ENCODE data around the gene TTC14.
"Not testable (repeated sequence)": the region's sequence is repeated elsewhere in the genome, so short reads cannot be mapped to it uniquely, and the experiment has no call there.

The TTC14 gene, protein sequence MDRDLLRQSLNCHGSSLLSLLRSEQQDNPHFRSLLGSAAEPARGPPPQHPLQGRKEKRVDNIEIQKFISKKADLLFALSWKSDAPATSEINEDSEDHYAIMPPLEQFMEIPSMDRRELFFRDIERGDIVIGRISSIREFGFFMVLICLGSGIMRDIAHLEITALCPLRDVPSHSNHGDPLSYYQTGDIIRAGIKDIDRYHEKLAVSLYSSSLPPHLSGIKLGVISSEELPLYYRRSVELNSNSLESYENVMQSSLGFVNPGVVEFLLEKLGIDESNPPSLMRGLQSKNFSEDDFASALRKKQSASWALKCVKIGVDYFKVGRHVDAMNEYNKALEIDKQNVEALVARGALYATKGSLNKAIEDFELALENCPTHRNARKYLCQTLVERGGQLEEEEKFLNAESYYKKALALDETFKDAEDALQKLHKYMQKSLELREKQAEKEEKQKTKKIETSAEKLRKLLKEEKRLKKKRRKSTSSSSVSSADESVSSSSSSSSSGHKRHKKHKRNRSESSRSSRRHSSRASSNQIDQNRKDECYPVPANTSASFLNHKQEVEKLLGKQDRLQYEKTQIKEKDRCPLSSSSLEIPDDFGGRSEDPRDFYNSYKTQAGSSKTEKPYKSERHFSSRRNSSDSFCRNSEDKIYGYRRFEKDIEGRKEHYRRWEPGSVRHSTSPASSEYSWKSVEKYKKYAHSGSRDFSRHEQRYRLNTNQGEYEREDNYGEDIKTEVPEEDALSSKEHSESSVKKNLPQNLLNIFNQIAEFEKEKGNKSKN

DNA sequence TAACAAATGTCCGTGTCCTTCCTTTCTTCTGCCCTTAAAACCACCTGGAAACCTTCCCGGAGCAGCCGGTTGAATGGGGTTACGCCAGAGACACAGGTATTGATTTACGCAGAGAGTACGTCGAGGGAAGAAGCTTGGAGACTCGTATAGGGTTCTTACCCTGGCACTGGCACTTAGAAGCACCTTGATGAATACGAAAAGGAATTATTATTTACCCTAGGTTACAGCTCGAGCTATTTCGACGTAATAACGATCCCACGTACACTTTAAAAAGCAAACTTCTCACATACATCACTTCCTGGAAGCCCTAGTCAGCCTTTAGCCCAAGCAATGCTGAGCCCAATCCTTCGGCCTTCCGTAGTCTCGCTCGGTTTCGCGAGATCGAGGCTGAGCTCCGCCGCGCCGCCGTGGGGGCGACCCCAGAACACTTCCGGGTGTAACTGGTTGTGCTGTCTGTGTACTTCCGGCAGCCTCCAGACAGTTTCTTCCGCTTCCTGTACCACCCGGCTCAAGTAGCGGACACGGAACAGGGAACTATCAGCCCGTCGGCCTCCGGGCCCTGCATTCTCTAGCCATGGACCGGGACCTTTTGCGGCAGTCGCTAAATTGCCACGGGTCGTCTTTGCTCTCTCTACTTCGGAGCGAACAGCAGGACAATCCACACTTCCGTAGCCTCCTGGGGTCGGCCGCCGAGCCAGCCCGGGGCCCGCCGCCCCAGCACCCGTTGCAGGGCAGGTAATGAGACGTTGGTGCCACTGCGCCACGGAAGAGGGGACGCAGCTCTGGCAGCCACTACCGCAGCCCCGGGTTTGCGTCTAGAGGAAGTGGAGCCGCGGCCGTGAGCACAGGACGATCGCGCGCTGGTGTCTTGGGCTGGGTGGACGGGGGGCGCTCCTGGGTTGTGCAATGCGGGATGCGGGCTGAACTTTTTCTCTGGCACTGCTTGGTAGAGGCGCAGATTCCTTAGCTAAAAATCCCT is at the start of gene TTC14:
TTC14 (plus strand) TSS at position 476 of the 979 bp plus-strand sequence; CDS start at position 575, 99 bp downstream.
- peak; percentile 84 for DNase-seq

DNA sequence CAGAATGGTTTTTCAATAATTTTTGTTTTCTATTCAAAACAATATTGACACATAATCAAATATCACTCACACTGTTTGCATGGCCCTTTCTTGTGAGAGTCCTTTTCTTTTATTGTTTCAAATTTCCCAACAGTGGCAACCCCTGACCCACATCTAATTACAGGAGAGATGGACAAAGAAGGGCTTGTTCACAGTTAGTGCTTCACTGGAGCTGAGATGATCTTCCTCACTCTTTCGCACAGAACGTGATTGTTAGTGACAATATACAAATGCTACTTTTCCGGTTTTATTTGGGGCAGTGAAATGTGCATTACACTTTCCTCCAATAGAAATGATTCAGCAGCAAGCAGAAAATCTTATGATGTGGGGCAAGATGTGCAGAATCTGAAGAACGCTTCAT is 38.6 kb upstream of the TTC14 start:
- no peak for DNase-seq

DNA sequence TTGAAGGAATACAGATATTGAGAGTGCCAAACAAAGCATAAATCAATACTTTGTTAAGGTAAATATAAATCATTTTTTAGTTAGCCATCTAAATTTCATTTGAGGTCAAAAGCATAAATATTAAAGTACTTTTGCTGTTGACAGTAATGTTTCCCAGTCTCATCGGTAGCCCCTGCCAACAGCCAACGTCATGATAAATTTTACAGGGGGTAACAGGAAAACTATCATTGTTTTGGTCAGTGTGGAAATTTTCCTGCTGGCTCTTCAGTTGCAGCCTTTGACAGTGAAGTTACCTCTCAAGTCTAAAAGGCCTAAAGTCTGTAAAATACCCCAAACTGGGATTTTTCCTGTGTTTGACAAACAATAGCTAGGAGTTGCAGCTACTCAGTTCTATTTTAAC is 37.3 kb upstream of the TTC14 start:
- no peak for DNase-seq

DNA sequence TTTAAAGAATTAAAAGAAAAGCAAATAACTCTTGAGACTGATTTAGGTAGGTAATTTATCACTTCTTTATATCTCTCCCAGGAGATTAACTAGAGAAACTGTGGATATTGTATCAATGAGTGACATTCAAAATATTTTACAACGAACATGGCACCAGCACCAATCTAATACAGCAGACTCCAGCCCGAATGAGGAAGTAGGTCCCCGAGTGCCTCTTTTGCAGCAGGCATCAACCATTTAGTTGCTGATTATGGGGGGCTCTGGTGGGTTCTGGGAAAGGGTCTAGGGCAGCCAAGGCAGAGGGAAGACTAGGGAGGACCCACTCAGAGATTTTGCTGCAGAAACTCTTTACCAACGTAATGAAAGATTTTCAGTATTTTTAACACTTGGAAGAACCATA is 31.7 kb upstream of the TTC14 start:
- DNase-seq: no peak

DNA sequence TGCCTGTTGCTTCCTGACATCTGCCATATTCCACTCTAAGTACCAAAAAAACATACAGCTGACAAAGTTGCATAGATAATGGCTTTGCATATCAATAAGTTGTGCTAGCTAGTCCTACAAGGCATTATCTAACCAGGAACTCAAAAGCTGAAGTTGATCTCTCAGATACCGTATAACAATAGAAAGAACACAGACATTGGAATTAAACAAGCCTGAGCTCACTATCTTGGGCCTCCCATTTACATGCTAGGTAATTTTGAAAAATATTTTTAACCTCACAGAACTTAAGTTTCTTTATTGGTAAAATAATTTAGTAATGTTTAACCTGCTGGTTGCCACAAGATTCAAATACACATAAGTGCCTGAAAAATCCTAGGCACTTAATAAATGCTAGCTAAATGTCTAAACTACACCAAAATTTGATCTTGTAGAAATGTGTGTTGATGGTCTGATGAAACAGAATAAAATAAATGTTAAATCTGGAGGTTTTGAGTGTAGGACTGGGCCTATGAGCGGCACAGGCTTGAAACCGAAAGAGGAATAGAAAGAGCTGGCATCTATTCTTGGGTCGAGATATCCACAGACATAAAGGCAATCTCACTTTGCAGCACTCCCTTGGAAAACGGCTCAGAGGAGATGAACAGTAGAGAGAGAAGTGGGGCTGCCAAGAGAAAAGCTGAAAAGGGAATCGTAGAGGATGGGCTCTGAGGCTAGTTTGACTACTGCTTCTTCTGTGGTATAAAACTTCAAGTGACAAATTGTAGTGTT is 29.9 kb upstream of the TTC14 start:
- DNase-seq: no peak

DNA sequence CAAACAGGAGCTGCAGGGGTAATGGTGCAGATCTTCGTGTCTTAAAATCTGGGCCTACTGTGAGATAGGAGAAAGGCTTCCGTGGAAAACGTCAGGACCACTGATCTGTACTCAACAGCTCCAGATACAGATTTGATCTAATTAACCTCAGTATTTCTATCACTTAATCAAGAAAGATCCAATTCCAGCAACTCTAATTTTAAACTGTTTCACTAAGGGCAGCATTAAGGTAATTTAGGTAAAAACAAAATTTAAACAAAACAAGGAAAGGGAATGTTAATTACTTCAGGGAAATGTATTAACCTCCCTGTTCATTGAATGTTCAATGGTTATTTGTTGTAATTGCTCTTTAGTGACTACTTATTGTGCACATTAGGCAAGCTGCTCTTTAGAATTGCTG is 26.4 kb upstream of the TTC14 start:
- DNase-seq: no peak

DNA sequence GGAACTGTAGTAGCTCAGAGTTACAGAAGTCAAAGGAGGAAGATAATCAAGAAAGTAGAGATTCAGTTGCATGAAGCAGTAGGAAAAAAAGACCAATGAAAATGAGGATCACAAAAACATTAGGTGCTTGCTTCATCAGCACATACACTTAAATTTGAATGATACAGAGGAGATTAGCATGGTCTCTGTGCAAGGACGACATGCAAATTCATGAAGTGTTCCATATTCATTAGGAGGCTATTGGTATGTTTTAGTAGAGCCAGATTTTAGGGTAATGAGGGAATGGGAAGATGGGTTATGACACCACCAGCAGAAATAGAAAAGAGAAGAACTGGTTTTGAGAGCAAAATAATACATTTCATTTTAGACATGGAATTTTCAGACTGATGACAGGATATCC is 21.0 kb upstream of the TTC14 start:
- no peak for DNase-seq

DNA sequence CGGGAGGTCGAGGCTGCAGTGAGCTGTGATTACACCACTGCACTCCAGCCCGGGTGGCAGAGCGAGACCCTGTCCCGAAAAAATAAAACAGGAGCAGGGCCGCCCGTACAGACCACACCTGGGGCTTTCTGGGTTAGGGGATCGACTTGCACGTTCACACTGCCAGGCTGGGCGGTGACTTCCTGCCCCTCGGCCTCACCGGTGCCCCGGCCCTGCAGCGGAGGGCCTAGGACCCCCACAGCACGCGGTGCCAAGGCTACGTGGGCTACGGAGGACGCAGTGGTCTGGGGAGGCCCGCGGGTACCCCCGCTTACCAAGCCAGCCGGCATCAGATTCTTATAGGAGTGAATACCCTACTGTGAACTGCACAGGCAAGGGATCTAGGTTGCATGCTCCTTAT is 11.6 kb upstream of the TTC14 start:
- DNase-seq: no peak

DNA sequence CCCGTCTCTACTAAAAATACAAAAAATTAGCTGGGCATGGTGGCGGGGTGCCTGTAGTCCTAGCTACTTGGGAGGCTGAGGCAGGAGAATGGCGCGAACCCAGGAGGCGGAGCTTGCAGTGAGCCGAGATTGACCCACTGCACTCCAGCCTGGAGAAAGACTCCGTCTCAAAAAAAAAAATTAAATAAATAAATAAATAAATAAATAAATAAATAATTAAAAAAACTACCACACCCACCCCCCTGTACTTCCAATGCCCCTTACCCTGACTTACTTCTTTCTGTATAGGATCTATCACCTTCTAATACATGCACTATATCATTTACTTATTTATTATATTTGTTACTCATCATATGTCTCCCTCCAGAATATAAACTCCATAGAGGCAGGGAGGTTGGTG is 8.3 kb upstream of the TTC14 start:
- not testable (repeated sequence) for DNase-seq

DNA sequence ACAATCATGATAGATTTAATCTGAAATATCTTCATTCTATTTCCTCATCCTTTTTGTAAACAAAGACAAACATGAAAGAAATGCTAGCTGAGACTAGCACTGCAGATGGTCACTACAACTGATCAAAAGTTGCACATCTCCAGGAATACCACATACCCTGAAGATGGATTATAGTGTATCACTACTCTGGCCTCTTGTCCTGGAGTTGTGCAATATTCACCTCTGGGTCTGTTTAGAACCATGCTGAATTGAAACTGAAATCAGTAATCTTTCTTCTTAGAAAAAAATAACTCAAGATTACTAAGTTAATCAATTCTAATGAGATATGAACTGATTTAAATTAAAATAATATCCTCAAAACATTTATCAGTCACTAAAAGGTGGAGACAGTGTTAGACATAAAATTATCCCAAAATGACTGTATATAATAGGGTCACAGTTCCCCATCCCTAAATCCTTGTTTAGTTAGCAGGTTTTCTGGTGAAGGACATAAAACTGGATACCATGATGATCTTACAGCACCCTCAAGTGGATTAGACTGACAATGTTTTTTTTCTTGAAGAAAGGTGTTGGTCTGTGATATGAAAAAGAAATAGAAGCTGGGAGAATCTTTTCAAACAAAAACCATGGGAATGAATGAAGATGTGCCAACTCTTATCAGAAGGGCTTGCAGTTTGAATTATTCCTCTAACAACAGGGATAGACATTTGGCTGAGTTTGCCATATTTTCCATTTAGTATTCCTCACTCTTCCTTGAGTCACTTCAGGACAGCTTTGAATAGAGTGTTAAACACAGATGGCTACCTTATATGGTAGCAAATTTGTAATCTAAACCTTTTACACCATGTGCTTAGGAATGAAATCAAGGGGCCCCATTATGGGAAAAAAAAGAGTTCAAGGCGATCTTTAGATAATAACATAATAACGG is 7.1 kb upstream of the TTC14 start:
- no peak for DNase-seq

DNA sequence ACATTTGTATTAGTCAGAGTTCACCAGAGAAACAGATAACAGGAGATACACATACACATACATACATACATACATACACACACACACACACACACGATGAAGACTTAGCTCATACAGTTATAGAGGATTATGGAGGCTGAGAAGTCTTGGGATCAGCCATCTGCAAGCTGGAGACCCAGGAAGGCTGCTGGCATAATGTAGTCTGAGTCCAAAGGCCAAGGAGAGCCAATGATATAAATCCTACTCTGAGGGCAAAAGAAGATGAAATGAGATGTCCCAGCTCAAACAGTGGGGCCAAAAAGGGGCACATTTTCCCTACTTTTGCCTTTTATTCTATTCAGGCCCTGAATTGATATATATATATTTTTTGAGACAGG is 6.4 kb upstream of the TTC14 start:
- no peak for DNase-seq

DNA sequence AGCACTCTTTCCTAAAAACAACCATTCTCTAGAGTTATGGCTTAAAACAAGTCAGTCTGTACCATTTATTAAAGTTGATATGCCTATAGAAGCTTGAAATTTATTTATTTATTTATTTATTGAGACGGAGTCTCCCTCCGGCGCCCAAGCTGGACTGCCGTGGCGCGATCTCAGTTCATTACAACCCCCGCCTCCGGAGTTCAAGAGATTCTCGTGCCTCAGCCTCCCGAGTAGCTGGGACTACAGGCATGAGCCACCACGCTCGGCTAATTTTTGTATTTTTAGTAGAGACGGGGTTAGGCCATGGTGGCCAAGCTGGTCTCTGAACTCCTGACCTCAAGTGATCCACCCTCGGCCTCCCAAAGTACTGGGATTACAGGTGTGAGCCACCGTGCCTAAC is 1.5 kb upstream of the TTC14 start:
- no peak for DNase-seq

DNA sequence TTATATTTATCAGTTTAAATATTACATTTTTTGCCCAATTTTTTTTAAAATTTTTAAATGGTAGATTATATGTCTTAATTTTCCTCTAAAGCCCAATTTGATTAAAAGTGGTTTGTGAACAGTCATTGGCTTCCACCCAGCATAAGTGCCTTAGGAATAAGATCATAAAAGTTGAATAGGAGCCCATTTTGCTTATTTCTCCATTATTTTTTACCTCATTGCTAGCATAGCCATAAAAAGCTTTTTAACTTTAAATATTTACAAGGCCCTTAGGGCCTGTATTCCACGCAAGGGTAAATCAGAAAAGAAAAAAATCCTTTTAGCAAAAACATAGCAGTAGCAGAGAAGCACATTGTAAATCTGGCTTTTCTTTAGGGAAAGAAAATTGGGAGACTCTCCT is 9.0 kb downstream of the TTC14 start:
- no peak for DNase-seq

DNA sequence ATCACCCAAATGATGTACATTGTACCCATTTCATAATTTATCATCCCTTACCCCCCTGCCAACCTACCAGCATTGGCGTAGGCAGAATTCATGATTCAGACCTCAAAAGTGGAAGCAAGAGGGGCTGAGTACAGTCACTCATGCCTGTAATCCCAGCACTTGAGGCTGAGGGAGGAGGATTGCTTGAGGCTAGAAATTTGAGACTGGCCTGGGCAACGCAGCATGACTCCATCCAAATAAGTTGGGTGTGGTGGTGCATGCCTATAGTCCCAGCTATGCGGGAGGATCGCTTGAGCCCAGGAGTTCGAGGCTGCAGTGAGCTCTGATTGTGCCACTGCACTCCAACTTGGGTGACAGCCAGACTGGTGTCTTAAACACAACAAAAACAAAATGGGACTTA is 10.4 kb downstream of the TTC14 start:
- DNase-seq: no peak

DNA sequence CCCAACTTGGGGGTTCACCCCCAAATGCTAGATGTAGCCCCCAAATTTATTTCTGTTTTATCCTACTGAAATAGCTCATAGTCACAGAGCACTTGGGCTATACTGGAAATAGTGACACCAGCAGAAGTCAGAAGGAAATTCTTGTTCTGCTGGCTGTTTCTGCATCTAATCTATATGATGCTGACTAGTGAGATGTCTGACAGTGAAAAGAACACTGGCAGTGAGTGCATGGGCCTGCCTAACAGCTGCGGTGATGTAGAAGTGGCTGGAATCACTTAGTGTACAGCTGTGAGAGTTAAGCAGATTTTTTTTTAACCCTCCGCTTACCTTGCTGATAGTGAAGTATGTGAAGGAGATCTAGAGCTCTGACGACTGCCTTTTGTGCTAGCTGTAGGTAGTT is 14.0 kb downstream of the TTC14 start:
- DNase-seq: no peak

DNA sequence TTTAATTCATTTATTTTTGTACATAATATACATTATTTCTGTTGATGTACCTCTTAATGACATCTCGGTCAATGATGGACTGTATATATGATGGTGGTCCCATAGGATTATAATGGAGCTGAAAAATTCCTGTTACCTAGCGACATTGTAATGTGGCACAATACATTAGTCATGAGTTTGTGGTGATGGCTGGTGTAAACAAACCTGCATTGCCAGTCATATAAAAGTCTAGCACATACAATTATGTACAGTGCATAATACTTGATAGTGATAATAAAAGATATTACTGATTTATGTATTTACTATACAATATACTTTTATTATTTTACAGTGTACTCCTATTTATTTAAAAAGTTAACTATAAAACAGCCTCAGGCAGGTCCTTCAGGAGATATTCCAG is 15.1 kb downstream of the TTC14 start:
- DNase-seq: no peak

DNA sequence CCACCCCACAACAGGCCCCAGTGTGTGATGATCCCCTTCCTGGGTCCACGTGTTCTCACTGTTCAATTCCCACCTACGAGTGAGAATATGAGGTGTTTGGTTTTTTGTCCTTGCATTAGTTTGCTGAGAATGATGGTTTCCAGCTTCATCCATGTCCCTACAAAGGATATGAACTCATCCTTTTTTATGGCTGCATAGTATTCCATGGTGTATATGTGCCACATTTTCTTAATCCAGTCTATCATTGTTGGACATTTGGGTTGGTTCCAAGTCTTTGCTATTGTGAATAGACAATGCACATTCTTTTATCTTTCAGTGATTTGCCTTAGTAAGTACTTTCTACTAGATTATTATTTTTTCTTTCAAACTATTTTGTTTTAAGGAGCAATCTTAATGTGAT is 16.6 kb downstream of the TTC14 start:
- not testable (repeated sequence) for DNase-seq

DNA sequence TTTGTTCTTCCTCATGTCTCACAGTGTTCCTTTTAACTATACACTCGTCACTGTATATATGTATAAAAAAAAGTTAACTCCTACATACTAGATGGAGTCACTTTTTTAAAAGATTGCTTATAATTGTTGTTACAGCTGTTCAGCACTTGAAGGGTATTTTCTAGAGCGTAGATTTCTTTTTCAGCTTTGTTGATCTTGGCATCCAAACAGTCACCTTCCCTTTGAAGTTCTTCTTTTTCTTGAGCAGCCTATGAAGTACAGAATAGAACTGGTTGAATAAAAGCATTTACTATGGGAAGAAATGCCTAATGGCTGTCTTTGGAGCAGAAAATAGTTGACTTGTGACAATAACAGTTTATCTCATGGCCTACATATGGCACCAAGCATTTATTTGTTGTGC is 17.8 kb downstream of the TTC14 start:
- no peak for DNase-seq

DNA sequence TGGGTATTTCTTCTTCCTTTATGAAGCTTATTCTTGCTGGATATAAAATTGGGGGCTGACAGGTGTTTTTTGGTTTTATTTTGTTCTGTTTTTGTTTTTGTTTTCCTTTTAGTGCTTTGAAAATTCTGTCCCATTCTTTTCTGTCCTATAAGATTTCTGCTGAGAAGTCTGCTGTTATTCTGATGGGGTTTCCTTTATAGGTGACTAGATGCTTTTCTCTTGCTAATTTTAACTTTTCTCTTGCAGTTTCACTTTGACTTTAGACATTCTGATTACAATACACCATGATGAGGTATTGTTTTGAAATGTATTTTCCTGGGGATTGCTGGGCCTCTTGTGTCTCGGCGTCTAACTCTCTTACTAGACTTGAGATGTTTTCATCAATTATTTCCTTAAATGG is 22.8 kb downstream of the TTC14 start:
- no peak for DNase-seq

DNA sequence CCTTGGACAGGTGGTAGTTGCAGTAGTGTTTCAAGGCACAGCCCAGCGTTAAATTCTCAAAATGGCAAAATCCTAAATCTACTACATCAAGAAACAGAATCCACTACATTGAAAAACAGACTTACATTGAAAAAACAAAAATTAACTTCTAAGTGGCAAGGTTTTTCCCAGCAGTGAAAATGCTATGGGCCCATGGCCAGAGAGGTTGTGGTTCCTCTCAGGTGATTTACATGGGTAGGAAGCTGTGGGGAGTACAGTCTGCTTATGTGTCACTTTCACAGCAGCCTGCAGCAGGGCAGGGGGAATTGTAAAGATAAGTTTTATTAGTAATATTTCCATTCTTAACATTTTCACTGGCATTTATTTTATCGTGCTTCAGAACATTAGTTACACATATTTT is 24.9 kb downstream of the TTC14 start:
- no peak for DNase-seq

DNA sequence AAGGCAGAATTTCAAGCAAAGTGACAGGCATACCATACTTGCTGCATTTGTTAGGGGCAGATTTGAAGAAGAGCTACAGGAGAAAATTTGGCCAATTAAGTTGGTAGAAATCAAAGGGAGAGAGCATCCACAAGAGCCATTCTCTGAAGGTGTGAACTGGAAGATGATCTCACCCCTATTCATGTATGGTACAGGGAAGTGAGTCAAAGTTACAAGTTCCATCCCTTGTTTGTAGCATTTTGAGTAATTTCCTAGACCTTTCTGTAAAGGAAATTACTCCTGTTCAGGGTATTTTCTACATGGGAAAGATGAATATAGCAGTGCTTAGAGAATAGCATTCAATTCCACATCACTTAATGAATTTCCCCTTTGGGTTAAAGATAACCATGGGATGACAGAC is 28.4 kb downstream of the TTC14 start:
- no peak for DNase-seq

Measured in amniotic stem cell (primary cell).